Measurements from ENCODE around the gene FBXO3. TPM values are rescaled to one million over a fixed set of nuclear protein-coding genes. Genes with fewer than 3 reads are reported as not detected.

The FBXO3 gene
- total RNA-seq, 4 donors from 2014 or later, result 27.8 to 36.3 (median 28.7) TPM

- Histone ChIP-seq H3K36me3 (no peaks in the 10 kb centered on the region), H3K27me3 (no peaks in the 10 kb centered on the region), H3K4me1 (no peaks in the 10 kb centered on the region), H3K27ac (no peak overlapping the region), H3K9me3 (no peaks in the 10 kb centered on the region), H3K4me3 (no peak overlapping the region)
- WGBS, 2 donors, result 55 to 61% methylated on average over 2 of the region's 2 CpGs
- TF ChIP-seq POLR2A (IDR thresholded peaks at IDR 0.05) (no peak), CTCF (IDR thresholded peaks at IDR 0.05) (no peak), EP300 (IDR thresholded peaks at IDR 0.05) (no peak)
- DNase-seq (ENCODE audit: low spot score in 2 of 2), result no peak
Measured at GRCh38 chr11:33787076-33787475, 12.8 kb upstream of the FBXO3 start.

GRCh38 chr11:33785609-33786008 is 11.3 kb upstream of the FBXO3 start:
- H3K27ac ChIP-seq, result no peak overlapping the region
- DNase-seq (ENCODE audit: low spot score in 2 of 2), result no peak
- no peak overlapping the region for H3K4me3 ChIP-seq
- no peaks in the 10 kb centered on the region for H3K9me3 ChIP-seq
- no peaks in the 10 kb centered on the region for H3K4me1 ChIP-seq
- 80 to 89% methylated on average over 3 of the region's 3 CpGs for WGBS, 2 donors
- TF ChIP-seq POLR2A (IDR thresholded peaks at IDR 0.05) (no peak), EP300 (IDR thresholded peaks at IDR 0.05) (no peak), CTCF (IDR thresholded peaks at IDR 0.05) (no peak)
- no peaks in the 10 kb centered on the region for H3K27me3 ChIP-seq
- no peaks in the 10 kb centered on the region for H3K36me3 ChIP-seq

GRCh38 chr11:33779849-33780528 is 5.7 kb upstream of the FBXO3 start:
- no peaks in the 10 kb centered on the region for H3K9me3 ChIP-seq
- no peaks in the 10 kb centered on the region for H3K27me3 ChIP-seq
- DNase-seq (ENCODE audit: low spot score in 2 of 2), result no peak
- H3K36me3 ChIP-seq, result no peaks in the 10 kb centered on the region
- TF ChIP-seq POLR2A (IDR thresholded peaks at IDR 0.05), result no peak
- peaks cover 0 to 35% (median 12%) of the 10 kb centered on the region in 4 donors for H3K4me1 ChIP-seq
- WGBS, 2 donors, result 45 to 58% methylated on average over 7 of the region's 7 CpGs
- H3K4me3 ChIP-seq, result no peak overlapping the region
- peak overlapping the region in 2 of 4 donors; percentile 14 to 60 for H3K27ac ChIP-seq

GRCh38 chr11:33778675-33779074 is 4.4 kb upstream of the FBXO3 start:
- H3K4me1 ChIP-seq, result peaks cover 0 to 38% (median 15%) of the 10 kb centered on the region in 4 donors
- 27% methylated on average over 5 of the region's 5 CpGs for WGBS, 2 donors
- peak overlapping the region in 1 of 4 donors; percentile 28 for H3K27ac ChIP-seq

GRCh38 chr11:33777906-33778305 is 3.6 kb upstream of the FBXO3 start:
- H3K4me1 ChIP-seq, result peaks cover 0 to 45% (median 18%) of the 10 kb centered on the region in 4 donors
- H3K4me3 ChIP-seq, result no peak overlapping the region
- WGBS, 2 donors, result 88 to 92% methylated on average over 9 of the region's 9 CpGs
- no peak overlapping the region for H3K27ac ChIP-seq
- DNase-seq (ENCODE audit: low spot score in 2 of 2), result no peak
- H3K9me3 ChIP-seq, result no peaks in the 10 kb centered on the region
- no peaks in the 10 kb centered on the region for H3K27me3 ChIP-seq
- TF ChIP-seq POLR2A (IDR thresholded peaks at IDR 0.05) (no peak), CTCF (IDR thresholded peaks at IDR 0.05) (no peak), EP300 (IDR thresholded peaks at IDR 0.05) (no peak)
- H3K36me3 ChIP-seq, result no peaks in the 10 kb centered on the region

More at GRCh38 chr11:33778675-33779074, 4.4 kb upstream of the FBXO3 start:
- no peaks in the 10 kb centered on the region for H3K9me3 ChIP-seq
- no peak overlapping the region for H3K4me3 ChIP-seq
- TF ChIP-seq EP300 (IDR thresholded peaks at IDR 0.05) (no peak), CTCF (IDR thresholded peaks at IDR 0.05) (no peak), POLR2A (IDR thresholded peaks at IDR 0.05) (no peak)
- DNase-seq (ENCODE audit: low spot score in 2 of 2), result no peak
- H3K27me3 ChIP-seq, result no peaks in the 10 kb centered on the region
- no peaks in the 10 kb centered on the region for H3K36me3 ChIP-seq

Measured in tibial nerve (tissue), 4 donors.